ENCODE data around the gene WFDC10A. TPM values are rescaled to one million over a fixed set of nuclear protein-coding genes. Genes with fewer than 3 reads are reported as not detected.

The WFDC10A gene
- total RNA-seq, 1 donor = not detected

GRCh38 chr20:45670139-45670538 is 40.6 kb downstream of the WFDC10A start, which contains the start of gene WFDC11:
WFDC11 (minus strand) TSS chr20:45670239; CDS start chr20:45650600, 19,639 bp downstream.
- Histone ChIP-seq H3K9me3 (ENCODE audit: low read depth, low read length) (no peaks in the 10 kb centered on the region), H3K4me2 (ENCODE audit: insufficient read depth, low read length) (no peak within 1 kb of the TSS)
- no peak for TF ChIP-seq CTCF (IDR thresholded peaks at IDR 0.05; ENCODE audit: extremely low read depth, low read depth, low read length)

GRCh38 chr20:45672765-45673164 is 43.2 kb downstream of the WFDC10A start:
- Histone ChIP-seq H2AFZ (ENCODE audit: low read length) (no peak overlapping the region), H3K27ac (ENCODE audit: low read depth, low read length) (no peak overlapping the region), H3K4me1 (ENCODE audit: insufficient read depth, low read length) (no peaks in the 10 kb centered on the region), H3K4me2 (ENCODE audit: insufficient read depth, low read length) (no peak overlapping the region), H3K36me3 (ENCODE audit: insufficient read depth, low read length) (no peaks in the 10 kb centered on the region), H3K79me2 (ENCODE audit: insufficient read depth, low read length) (no peaks in the 10 kb centered on the region), H4K20me1 (ENCODE audit: insufficient read depth, low read length) (no peaks in the 10 kb centered on the region), H3K27me3 (ENCODE audit: insufficient read depth, low read length) (no peaks in the 10 kb centered on the region), H3K4me3 (ENCODE audit: insufficient read depth, low read length) (no peak overlapping the region), H3K9me3 (ENCODE audit: low read depth, low read length) (no peaks in the 10 kb centered on the region)
- no peak for DNase-seq (ENCODE audit: insufficient read length, low spot score, missing footprints)
- no peak for TF ChIP-seq CTCF (IDR thresholded peaks at IDR 0.05; ENCODE audit: extremely low read depth, low read depth, low read length)

More at GRCh38 chr20:45670139-45670538, 40.6 kb downstream of the WFDC10A start, which contains the start of gene WFDC11:
- Histone ChIP-seq H3K4me1 (ENCODE audit: insufficient read depth, low read length) (no peaks in the 10 kb centered on the region), H3K4me3 (ENCODE audit: insufficient read depth, low read length) (no peak within 1 kb of the TSS), H3K36me3 (ENCODE audit: insufficient read depth, low read length) (no peaks in the 10 kb centered on the region), H3K27me3 (ENCODE audit: insufficient read depth, low read length) (no peaks in the 10 kb centered on the region), H3K79me2 (ENCODE audit: insufficient read depth, low read length) (no peaks in the 10 kb centered on the region), H4K20me1 (ENCODE audit: insufficient read depth, low read length) (no peaks in the 10 kb centered on the region), H3K27ac (ENCODE audit: low read depth, low read length) (no peak within 1 kb of the TSS), H2AFZ (ENCODE audit: low read length) (no peak within 1 kb of the TSS)
- no peak for DNase-seq (ENCODE audit: insufficient read length, low spot score, missing footprints)

GRCh38 chr20:45679650-45680049 is 50.1 kb downstream of the WFDC10A start:
- DNase-seq (ENCODE audit: insufficient read length, low spot score, missing footprints) = no peak
- no peaks in the 10 kb centered on the region for H3K27me3 ChIP-seq (ENCODE audit: insufficient read depth, low read length)
- no peaks in the 10 kb centered on the region for H3K79me2 ChIP-seq (ENCODE audit: insufficient read depth, low read length)
- no peak for TF ChIP-seq CTCF (IDR thresholded peaks at IDR 0.05; ENCODE audit: extremely low read depth, low read depth, low read length)
- no peaks in the 10 kb centered on the region for H3K4me1 ChIP-seq (ENCODE audit: insufficient read depth, low read length)
- H3K9me3 ChIP-seq (ENCODE audit: low read depth, low read length) = no peaks in the 10 kb centered on the region
- no peaks in the 10 kb centered on the region for H3K36me3 ChIP-seq (ENCODE audit: insufficient read depth, low read length)
- no peak overlapping the region for H3K4me3 ChIP-seq (ENCODE audit: insufficient read depth, low read length)
- H4K20me1 ChIP-seq (ENCODE audit: insufficient read depth, low read length) = no peaks in the 10 kb centered on the region
- H3K27ac ChIP-seq (ENCODE audit: low read depth, low read length) = no peak overlapping the region
- no peak overlapping the region for H3K4me2 ChIP-seq (ENCODE audit: insufficient read depth, low read length)
- H2AFZ ChIP-seq (ENCODE audit: low read length) = no peak overlapping the region

Other genes starting within 250 kb of the WFDC10A start
- gene DBNDD2, start 221.4 kb upstream of the WFDC10A start, total RNA-seq = 8.7 and 13.0 TPM in 2 replicates
- gene PIGT, start 213.6 kb upstream of the WFDC10A start, total RNA-seq = 52.8 and 56.6 TPM in 2 replicates
- gene WFDC2, start 160.0 kb upstream of the WFDC10A start, total RNA-seq = not detected in 2 replicates
- gene SPINT3, start 114.1 kb upstream of the WFDC10A start, total RNA-seq = not detected in 2 replicates
- not detected in 2 replicates for gene WFDC6, start 90.3 kb upstream of the WFDC10A start, total RNA-seq
- gene EPPIN, start 82.3 kb upstream of the WFDC10A start, total RNA-seq = not detected in 2 replicates
- gene WFDC8, start 50.5 kb upstream of the WFDC10A start, total RNA-seq = not detected in 2 replicates
- gene WFDC9, start 1.5 kb downstream of the WFDC10A start, total RNA-seq = not detected in 2 replicates
- not detected in 2 replicates for gene WFDC11, start 40.5 kb downstream of the WFDC10A start, total RNA-seq
- not detected in 2 replicates for gene WFDC13, start 72.3 kb downstream of the WFDC10A start, total RNA-seq
- gene WFDC10B, start 75.3 kb downstream of the WFDC10A start, total RNA-seq = not detected in 2 replicates
- not detected in 2 replicates for gene SPINT4, start 92.6 kb downstream of the WFDC10A start, total RNA-seq
- not detected in 2 replicates for gene WFDC3, start 162.1 kb downstream of the WFDC10A start, total RNA-seq
- gene DNTTIP1, start 162.2 kb downstream of the WFDC10A start, total RNA-seq = 12.7 and 15.6 TPM in 2 replicates
- gene UBE2C, start 182.9 kb downstream of the WFDC10A start, total RNA-seq = 2.5 and 2.7 TPM in 2 replicates
- 0.29 and 0.36 TPM in 2 replicates for gene TNNC2, start 197.6 kb downstream of the WFDC10A start, total RNA-seq
- 69.0 and 101 TPM in 2 replicates for gene SNX21, start 204.1 kb downstream of the WFDC10A start, total RNA-seq
- gene ACOT8, start 227.7 kb downstream of the WFDC10A start, total RNA-seq = 29.8 and 31.8 TPM in 2 replicates
- gene ZSWIM3, start 227.9 kb downstream of the WFDC10A start, total RNA-seq = 4.7 and 5.3 TPM in 2 replicates

Data from osteoblast (primary cell).